ENCODE results near the gene FBXO9.
"Not testable (repeated sequence)": the region's sequence is repeated elsewhere in the genome, so short reads cannot be mapped to it uniquely, and the experiment has no call there.

Gene FBXO9

DNA sequence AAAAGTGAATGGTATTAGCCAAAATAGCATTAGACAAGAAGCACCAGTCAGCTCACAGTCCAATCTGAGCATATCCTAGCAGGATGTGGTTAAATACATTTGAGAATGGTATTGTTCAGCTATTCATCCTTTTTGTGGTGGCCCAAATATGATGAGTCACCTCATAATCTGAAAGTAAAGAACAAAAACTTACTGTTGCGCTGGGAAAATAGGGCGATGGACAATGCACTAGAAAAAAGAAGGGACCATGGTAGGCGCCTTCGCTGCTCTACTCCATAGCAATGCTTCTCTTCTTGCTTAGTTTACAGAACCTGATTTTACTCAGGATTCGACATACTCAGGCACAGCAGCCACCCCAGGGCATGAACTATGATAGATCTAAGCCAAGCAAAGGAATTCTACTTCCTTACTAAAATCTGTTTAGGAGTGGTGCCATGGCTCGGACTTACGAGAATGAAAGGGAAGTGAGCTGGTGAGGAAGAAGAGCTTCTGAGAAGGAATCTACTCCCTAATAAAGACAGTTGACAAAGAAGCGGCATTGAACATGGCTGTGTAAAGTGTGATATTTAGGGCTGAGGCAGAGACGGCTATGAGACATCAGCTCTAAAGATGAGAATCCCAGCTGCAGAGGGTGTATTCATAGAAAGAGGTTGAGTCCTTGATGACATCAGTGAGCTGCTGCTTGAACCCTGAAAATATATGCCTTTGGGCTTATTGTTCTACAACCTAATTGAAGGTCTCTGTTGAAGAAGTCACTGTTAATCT lies 16.6 kb upstream of the FBXO9 start:
- peak; percentile 81 for DNase-seq (ENCODE audit: low read depth)

DNA sequence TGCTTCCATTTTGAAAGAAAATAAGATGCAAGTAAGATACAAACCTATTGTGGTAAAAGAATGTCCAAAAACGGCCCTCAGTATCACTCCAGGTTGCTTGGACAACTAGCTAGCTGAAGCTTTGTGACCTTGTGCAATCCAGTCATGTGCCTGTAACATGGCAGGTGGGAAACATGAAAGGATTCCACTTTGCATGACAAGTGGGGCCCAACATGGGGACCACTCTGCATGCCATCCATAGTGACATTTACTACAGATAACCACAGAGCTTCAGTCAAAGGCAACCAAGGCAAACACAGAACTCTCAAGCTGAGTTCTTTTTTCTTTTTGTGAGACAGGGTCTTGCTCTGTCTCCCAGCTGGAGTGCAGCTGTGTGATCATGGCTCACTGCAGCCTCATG lies 15.8 kb upstream of the FBXO9 start:
- DNase-seq (ENCODE audit: low read depth) = no peak

DNA sequence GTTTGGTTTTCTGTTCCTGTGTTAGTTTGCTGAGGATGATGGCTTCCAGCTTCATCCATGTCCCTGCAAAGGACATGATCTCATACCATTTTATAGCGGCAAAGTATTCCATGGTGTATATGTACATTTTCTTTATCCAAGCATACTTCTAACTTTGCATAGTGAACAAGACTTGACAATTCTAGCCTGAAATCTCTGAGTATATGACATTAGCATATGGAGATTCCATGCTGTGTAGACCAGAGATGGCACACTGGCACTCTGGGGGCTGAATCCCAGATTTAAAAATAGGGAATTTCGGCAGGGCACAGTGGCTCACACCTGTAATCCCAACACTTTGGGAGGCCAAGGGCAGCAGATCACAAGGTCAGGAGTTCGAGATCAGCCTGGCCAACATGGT lies 13.1 kb upstream of the FBXO9 start:
- DNase-seq (ENCODE audit: low read depth) = not testable (repeated sequence)

DNA sequence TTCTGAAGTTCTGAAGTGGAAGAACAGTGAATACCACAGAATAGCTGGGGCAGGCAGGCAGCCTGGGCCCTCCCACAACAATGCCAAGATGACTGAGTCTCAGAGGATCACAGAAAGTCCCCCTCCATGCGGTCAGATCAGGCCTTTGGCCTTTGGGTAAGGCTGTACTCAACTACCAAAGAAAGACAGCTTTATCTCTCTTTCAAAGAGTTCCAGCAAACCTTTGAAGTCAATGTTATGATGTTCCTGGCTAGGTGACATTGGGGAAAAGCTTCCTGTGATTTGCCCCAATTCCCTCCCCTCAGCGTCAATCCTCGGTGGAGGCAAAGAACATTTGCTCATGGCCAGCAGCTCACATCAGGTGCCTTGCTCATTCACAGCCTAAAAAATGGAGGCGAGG lies 10.7 kb upstream of the FBXO9 start:
- no peak for DNase-seq (ENCODE audit: low read depth)

DNA sequence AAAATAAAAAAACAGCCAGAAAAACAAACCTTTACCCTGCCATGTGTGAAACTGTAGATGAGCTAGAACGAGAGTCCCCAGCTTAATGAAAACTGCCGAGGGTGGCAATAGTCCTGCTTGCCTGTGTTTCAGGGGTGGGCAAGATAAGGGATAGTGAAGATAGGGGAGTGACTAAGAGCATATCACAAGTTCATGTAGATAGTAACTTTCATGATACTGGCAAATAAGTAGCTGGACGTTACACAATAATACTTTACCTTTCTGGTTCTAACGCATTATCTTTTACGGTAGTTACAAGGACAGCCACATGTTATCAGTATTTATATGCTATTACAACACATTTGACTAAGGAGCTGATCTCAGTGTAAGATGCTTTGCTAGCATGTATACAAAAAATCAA lies 9.3 kb upstream of the FBXO9 start:
- DNase-seq (ENCODE audit: low read depth) = no peak

DNA sequence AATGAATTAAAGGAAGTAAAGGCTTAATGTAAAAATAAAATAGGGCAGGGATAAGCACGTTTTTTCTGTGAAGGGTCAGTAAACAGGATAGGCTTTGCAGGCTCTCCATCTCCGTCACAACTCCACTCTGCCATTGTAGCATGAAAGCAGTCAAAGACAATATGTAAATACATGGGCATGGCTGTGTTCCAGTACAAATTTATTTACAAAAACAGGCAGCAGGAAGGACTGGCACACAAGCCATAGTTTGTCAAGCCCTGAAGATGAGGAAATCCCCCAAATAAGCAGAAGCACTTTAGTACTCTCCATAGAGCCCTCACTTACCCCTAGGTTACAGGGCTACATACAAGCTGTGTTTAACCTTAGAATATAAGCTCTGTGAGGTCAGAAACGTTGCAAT lies 8.9 kb upstream of the FBXO9 start:
- DNase-seq (ENCODE audit: low read depth) = peak; percentile 36

DNA sequence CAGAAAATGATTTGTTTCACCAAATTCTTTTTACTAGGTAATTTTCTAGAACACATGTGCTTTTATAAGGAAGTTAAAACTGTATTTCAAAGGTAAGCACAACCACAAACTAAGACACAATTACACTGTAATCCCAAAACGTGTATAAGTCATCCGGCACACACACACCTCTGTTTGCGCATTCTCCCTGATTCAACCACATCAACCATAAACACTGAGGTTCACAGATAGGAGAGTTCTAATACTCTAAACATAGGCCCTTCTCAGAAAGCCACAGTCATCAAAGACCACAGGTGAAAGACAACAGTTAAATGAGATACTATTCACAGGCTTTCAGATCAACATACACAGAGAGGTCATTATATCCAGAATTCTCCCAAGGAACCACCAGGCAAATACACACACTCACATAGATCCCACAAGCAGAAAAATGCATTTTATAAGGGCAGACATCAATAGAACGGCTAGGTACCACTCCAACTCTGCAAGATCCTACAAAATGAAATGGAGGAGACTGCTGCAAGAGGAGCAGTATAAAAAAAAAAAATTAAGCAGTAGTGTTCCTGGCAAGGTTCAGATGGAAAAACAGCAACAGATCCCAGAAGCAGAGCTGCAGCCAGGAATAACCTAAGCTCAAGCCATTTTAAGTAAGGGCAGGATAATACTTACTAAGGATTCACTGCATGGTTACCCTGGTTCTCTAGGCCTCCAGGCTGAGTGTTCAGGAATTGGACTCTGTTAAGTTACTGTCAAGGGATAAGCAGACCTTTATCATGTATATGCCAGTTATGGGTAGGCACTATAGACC lies 6.6 kb upstream of the FBXO9 start:
- DNase-seq (ENCODE audit: low read depth) = peak; percentile 36

DNA sequence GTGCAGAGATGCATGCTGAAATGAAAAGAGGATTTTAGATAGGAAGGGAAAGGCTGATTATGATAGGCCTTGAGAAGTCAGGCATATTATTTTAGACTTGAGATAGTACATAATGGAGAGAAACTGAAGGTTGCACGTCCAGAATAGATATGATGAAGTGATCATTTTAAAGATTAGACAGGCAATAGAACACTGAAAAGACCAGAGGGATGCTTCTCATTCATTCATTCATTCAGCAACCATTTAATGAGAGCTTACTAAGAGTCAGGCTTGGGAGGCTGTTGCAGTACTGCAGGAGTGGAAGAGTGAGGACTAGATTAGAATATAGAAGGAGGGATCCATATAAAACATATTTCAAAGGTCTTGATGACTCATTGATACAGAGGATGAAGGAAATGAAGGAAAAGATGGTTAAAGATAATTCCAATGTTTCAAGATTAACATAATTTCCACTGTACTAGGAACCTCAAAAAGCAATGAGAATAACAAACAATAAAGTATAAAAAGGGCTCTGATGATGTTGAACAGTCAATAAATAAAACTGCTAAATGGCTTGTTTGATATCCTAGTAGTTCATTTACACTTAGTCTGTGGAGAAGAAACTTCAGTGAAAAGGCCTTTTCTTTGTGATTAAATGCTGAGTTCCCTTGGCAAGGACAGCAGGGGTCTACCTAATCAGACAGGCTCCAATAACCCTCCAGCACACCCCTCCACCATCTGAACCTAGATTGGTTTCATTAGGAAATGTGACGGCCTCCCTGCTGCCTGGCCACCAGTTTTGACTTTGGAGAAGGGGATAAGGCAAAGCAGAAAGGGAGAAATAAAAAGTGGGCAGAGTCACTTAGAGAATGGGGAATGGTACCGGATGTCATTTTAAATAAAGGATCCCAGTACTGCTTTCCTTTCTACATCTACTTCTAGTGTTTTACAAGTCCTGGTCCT lies 5.3 kb upstream of the FBXO9 start:
- DNase-seq (ENCODE audit: low read depth) = no peak

DNA sequence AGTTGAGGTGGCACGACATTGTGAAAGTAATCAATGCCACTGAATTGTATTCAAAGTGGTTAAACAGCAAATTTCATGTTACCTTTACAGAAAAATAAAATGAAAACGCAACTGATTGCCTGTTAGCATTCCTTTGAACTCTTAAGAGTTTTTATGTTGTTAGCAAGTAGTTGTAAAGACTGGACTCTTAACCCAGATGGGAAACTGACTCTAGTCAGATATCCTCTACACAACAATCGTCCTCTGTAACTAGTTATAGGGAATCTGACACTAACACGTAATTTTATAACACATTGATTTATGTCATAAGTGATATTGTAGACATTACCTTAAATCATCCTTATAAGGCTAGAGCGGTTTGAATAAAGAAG lies 3.0 kb upstream of the FBXO9 start:
- DNase-seq (ENCODE audit: low read depth) = no peak

DNA sequence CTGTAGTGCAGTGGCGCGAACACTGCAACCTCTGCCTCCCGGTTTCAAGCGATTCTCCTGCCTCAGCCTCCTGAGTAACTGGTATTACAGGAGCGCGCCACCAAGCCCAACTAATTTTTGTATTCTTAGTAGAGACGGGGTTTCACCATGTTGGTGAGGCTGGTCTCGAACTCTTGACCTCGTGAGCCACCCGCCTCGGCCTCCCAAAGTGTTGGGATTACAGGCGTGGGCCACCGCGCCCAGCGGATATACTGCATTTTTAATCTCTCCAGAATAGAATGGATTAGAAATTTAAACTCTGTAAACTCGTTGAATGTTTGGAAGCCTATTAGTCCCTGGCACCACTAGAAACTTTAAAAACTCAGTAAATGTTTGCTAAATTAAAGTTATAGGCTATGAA lies 949 bp upstream of the FBXO9 start:
- DNase-seq (ENCODE audit: low read depth) = not testable (repeated sequence)

DNA sequence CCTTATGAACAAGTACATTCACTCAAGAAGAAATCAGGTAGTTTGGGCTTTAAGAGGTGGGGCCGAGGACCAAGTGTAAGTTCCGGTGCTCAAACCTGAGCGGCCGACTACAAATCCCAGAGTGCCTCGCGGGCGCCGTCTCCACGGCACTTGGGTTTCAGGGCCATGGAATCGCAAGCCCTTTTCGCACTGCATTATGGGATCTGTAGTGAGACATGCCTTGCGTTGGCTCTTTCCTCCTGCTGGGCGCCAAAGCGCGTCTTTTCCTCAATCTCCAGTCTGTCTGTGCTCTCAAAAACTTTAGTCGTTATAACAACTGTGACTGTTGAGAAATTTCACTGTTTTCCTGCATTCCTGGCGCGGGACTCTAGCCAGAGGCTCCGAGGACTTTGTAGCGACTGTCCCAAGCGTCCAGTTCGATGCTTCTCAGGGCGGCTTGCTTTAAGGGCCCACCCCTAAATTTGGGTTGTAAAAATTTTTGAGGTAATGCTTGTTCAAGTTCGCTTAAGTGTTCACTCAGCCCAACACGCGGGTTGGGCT lies 408 bp upstream of the FBXO9 start:
- peak; percentile 96 for DNase-seq (ENCODE audit: low read depth)

DNA sequence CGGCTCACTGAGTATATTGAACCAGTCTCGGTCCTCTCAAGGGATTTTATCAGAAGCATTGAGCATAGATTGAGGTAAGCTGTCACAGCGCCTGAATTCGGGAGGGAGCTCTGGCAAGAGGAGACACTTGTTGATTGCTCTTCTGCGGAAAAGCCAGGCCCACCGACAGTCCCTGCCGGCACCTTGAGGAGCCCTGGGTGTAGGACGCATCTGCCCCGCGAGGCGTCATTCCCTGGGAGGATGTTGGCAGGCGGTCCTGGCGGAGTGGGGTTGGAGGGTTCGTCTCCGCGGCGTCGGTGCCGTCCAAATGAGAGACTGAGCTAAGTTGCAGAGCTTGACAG lies 843 bp downstream of the FBXO9 start:
- DNase-seq (ENCODE audit: low read depth) = peak; percentile 30

DNA sequence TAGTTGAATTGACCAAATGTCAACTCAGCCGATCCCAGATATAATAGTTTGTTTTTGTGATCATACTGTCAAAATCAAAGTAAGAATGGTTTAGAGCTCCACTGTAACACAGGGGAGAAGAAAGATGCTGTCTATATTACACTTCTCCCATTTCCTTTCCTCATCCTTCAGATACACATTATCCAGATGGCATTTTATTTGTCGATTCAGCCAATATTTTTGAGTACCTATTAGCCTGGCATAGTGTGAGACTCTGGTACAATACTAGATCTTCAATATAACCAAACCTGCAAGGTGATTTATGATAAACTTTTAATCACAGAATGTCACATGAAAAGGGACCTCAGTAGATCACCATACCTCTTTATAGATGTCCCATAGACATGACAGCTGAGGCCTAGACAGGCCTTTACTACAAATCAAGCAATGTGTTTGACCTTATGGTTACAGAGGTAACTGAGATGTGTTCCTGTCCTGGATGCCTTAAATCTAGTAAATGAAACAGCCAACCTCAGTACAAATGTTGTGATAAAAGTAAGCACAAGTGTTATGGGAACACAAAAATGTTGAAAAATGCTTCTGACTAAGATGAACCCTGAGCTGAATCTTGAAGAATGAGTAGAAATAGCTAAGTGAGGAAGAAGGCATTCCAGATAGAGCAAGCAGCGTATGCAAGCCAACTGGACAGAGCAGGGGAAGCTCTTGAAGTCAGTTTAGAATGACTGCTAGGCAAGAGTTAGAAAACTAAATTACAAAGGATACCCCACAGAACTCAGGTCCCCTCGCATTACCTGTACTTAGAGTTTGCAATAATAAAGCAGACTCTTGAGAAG lies 1.9 kb downstream of the FBXO9 start:
- peak; percentile 7 for DNase-seq (ENCODE audit: low read depth)

DNA sequence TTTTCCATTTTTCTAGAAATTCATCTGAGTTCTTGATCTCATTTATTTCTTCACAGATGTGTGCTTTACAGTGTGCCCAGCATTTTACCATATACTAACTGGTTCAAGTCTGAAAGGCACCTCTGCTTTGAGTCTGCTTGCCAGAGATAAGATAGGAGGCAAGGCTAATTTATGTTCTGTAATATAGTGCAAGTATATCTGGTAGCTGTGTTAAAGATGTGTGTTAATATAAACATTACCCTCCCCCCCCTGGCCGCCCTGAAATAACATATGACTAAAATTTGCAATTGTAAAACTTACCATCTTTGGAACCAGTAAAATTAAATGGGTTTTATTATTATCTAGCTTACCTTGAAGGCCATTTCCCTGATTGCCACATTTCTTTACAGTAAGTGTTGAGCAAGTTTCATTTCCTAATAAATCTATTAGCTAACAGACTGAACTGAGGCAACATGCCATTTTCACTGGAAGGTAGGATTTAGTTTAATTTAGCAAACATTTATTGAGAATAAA lies 2.7 kb downstream of the FBXO9 start:
- DNase-seq (ENCODE audit: low read depth) = peak; percentile 21

DNA sequence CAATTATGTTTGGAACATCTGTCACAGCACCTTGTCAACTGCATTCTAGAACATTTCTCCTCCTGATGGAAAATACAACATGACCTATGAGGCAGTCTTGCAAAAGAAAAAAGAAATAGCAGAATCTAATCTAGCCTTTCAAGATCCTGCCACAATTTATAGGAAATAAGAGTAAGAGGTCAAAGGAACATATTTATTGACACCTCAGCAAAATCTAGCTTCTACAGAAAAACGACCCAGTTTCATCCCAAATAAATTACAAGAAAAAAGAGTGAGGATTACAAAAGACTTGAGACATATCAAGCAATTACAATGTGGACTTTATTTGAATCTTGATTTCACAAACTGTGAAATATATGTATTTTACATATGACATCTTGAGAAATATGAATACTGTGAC lies 4.2 kb downstream of the FBXO9 start:
- DNase-seq (ENCODE audit: low read depth) = no peak

DNA sequence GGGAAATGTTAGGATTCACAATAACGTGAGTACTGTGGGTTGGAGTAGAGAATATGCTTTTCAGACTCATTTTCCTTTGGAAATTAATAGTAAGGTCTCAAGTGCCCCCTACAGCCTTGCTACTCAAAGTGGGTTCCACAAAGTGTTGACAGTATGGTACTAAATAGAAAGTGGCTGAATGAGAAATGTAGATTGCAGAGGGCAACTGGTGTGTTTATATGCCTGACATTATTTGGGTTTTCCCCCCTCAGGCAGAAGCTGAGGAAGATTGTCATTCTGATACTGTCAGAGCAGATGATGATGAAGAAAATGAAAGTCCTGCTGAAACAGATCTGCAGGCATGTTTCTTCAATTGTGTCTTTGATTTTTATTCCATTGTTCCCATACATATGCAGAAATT lies 5.6 kb downstream of the FBXO9 start:
- no peak for DNase-seq (ENCODE audit: low read depth)

DNA sequence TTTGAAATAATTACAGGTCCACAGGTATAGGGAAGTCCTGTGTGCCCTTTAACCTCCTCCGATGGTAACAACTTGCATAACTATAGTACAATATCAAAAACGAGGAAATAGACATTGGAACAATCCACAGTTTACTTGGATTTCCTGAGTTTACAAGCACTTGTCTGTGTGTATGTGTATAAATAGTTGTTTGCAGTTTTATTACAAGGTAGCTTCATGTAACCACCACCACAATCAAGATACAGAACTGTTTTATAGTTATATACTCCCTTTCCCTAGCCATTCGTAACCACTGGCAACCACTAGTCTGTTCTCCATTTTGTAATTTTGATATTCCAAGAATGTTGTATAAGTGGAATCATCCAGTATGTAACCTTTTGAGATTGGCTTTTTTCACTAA lies 9.1 kb downstream of the FBXO9 start:
- DNase-seq (ENCODE audit: low read depth) = no peak

DNA sequence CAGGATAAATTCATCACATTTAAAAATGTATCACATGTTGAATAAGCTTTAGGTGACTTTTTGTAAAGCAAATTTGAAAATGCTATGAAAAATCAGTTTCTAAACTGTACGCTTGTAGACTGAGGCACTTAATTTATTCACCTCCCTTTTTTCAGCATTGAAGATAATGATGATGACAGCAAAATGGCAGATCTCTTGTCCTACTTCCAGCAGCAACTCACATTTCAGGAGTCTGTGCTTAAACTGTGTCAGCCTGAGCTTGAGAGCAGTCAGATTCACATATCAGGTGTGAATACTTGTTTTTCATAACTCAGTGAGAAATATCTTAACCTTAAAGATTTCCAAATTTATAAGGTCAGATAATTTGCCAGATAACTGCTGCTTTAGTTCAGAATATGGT lies 15.6 kb downstream of the FBXO9 start:
- no peak for DNase-seq (ENCODE audit: low read depth)

DNA sequence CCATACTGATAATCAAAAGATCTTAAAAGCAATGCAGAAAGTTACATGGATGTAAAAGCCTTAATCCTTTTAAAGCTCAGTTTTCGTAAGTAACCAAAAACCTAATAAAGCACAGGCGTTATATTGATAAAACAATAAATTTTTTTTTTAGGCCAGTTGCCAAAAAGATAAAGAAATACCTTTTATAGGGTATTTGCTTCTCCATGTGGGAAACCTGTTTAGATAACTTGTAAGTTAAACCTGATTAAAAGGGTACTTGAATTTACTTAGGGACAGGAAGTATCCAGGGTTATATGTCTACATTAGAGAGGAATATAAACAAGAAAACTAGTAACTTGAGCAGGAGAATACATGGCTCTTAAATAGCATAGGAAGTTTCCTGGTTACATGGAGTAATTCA lies 21.1 kb downstream of the FBXO9 start:
- DNase-seq (ENCODE audit: low read depth) = no peak

DNA sequence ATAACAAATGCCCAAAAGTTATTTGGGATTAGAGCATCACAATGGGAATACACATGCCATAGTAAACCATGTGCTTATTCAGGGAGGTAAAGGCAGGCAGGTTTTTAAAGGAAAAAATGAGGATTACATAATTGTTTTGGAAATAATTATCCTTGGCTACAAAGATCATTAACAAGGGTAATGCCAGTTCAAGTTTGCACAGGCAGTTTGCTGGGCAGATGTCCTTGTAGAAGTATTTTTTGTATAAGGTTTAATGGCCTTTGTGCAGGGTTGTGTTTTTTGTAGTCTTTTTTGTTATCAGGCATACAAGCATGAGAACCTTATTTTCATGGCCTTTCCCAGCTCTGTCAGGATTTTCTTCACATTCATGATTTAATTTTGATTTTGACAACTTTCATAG lies 24.7 kb downstream of the FBXO9 start:
- no peak for DNase-seq (ENCODE audit: low read depth)

DNA sequence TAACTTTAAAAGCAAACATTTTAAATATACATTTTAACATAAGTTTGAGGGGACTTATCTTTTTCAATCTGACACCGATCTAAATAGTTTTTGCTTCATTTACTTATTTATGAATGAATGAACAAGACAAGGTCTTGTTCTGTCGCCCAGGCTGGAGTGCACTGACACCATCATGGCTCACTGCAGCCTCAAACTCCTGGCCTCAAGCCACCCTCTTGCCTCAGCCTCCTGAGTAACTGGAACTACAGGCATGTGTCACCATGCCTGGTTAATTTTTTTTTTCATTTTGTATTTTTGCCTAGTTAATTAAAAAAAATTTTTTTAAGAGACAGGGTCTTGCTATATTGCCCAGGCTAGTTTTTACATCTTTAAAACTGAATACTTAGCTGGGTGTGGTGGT lies 25.4 kb downstream of the FBXO9 start:
- DNase-seq (ENCODE audit: low read depth) = peak; percentile 36

Data from fibroblast of gingiva (primary cell).